Stimulated activated CD8-positive, alpha-beta memory T cell treated with anti-CD3 and anti-CD28 coated beads, Interleukin-7, amount 100 ng/mL, for 24 hours (primary cell): Measurements from ENCODE around the gene ASB5.
"Not testable (repeated sequence)": the region's sequence is repeated elsewhere in the genome, so short reads cannot be mapped to it uniquely, and the experiment has no call there.

Source experiments
- DNase-seq: peaks from one replicate; pipeline ENCODE4 v3.0.0-alpha.2; 2020; ENCODE audit warnings: low read depth

The ASB5 gene

DNA sequence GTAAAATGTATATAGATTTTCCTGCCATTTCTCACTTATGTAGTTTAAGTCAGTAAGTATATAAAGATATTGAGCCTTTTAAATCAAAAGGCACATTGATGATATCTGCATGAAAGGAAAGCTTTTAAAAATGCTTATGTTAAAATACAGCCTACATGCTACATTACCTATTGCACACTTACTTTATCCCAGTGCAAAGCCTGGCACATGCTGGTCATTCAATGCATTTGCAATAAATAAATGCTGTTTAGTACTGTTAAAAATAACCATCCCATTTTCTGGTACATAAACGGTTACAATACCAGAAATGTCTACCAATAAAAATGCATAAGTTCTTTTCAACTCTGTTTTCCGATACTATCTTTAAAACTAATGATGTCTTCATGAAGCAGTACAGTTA, 51.5 kb downstream of the ASB5 start:
- DNase-seq, result no peak

DNA sequence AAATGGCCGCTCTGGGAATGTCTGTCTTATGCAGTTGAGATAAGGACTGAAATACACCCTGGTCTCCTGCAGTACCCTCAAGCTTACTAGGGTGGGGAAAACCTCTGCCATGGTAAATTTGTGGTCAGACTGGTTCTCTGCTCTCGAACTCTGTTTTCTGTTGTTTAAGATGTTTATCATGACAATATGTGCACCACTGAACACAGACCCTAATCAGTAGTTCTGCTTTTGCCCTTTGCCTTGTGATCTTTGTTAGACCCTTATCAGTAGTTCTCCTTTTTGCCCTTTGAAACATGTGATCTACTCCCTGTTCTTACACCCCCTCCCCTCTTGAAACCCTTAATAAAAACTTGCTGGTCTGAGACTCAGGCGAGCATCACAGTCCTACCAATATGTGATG, 56.7 kb downstream of the ASB5 start:
- not testable (repeated sequence) for DNase-seq

GRCh38 chr4:176210579-176211296, 58.3 kb downstream of the ASB5 start:
- DNase-seq, result no peak

- DNase-seq, result no peak
Observed at GRCh38 chr4:176210101-176210500, 58.9 kb downstream of the ASB5 start.

DNA sequence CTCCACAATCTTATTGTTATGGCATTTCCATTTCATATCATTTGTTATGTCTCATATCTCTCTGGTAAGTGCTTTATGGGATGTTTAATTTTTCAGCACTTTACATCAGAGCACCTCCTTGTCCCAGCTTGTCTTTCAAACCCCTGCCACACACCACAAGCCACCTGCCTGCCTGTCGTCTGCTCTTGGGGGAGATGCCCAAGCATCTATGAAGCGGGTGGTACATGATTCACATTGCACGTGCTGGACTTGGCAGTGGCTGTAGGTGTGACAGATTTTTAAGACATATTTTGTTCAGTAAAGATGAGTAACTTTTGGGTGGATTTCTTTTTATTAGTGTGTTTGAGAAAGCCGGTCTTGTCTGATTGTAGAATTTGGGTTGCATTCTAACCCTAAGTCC, 59.5 kb downstream of the ASB5 start:
- no peak for DNase-seq

DNA sequence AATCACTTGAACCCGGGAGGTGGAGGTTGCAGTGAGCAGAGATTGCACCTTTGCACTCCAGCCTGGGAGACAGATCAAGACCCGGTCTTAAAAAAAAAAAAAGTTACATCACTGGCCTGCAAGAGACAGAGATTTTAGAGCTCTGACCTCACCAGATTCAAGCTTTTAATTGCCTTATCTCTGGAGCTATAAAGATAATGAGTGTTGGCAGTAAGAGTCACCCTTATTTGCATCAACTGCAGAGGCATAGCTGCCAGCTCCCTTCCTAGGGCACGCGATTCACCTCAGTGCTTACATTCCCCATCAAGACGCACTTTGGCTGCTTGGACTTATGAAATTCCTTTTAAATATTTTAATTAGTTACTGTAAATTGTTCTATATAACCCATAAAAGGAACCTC, 61.2 kb downstream of the ASB5 start:
- DNase-seq, result no peak

GRCh38 chr4:176205299-176205698, 63.7 kb downstream of the ASB5 start:
- DNase-seq, result no peak

- DNase-seq, result no peak
Observed at GRCh38 chr4:176198316-176198903, 70.6 kb downstream of the ASB5 start.

- peak; percentile 88 for DNase-seq
Observed at GRCh38 chr4:176195184-176195978, 73.6 kb downstream of the ASB5 start, which contains the start of gene SPATA4. TSS of gene SPATA4 (minus strand) at chr4:176195585. CDS start at chr4:176195562, 23 bp downstream.

GRCh38 chr4:176193938-176194337, 75.1 kb downstream of the ASB5 start:
- DNase-seq, result no peak

DNA sequence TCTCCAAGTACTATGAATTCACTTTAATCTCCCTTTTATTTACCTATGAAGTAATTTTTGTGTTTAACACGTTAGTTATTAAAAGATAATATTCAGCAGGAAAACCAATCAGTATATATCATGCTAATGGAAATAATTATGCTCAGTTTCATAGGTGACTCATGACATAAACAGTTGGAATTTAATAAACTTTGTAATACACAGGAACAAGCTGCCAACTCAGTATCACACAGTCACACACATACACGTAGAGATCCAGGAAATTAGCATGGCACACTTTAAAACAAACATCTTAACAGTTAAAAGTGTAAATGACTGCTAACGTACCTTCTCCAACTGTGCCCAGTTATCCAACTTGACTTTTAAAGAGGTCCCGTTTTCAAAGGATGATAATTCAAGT, 75.9 kb downstream of the ASB5 start:
- DNase-seq, result no peak

DNA sequence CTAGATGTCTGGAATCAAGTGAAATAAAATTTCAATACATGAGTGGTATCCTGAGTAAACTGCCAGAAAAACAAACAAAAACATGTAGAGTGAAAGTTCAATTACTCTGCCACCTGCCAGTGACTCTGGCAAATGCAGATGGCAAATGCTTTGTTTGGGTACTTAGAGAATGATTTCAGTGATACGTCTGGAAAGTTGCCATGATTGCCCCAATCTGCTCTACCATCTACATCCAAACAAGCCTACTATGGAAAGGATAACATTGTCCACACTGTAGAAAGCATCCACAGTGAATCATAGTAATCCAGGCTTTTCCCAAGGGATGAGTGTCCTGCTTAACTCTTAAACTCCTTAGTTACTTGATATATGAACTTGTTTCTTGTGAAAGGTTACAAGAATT, 77.0 kb downstream of the ASB5 start:
- DNase-seq, result no peak

DNA sequence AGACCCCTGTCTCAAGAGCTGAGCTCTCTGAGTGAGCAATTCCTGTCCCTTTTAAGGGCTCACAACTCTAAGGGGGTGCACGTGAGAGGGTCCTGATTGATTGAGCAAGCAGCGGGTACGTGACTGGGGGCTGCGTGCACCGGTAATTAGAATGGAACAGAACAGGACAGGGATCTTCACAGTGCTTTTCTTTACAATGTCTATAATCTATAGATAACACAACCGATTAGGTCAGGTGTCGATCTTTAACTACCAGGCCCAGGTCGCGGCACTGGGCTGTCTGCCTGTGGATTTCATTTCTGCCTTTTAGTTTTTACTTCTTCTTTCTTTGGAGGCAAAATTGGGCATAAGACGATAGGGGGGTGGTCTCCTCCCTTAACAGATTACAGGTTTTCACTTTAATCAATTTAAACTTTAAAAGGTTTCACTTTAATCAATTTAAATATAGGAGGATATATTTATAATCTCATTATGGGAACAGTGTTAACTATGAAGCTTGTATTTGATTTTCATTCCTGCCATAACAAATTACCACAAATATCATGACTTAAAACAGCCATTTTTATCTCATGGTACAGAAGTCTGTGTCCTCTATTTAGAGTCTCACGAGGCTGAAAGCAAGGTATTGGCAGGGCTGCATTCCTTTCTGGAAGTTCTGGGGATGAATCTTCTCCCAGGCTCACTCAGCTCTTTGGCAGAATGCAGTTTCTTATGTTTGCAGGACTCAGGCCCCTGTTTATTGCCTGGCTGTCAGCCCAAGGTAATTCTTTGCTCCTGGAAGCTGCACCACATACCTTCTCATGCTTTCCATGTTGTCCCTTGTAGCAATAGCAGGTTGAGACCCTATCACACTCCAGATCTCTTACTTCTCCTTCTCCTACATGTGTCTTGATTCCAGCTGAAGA, 78.9 kb downstream of the ASB5 start:
- DNase-seq, result no peak

DNA sequence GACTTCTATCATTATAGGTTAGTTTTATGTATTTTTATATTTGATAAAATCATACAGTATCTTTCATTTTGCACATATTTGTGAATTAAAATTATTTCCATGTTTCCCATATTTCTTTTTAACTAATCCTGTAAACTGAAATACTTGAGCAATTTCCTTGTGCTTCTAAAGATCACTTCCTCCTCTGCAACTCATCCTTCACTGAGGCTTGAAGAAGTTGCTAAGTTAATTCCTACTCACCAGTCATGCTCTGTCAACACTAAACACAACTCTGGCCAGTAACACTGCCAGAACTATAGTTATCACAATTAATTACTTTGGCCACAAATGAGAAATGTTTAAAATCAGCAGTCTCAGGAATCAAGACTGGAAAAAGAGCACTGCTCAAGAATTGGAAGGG, 80.4 kb downstream of the ASB5 start:
- DNase-seq, result no peak

DNA sequence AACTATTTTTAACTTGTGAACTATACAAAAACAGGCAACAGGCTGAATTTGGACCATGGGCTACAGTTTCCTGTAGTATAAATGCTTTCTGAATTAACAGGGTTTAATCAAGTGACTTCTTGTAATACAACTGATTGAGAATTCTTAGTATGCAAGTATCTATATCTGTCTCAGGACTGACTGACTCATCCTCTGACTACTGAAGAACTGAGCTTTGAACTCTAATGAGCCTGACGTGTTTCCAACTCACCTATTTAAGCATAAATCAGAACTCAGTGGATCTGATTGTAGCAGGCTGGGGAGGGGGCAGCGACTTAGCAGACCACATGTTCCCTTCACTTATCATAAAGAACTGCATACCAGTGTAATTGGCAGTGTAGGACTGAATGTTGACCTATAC, 81.4 kb downstream of the ASB5 start:
- DNase-seq, result no peak

GRCh38 chr4:176186671-176187395, 82.2 kb downstream of the ASB5 start:
- DNase-seq, result no peak

- DNase-seq, result no peak
Observed at GRCh38 chr4:176186067-176186466, 83.0 kb downstream of the ASB5 start.

DNA sequence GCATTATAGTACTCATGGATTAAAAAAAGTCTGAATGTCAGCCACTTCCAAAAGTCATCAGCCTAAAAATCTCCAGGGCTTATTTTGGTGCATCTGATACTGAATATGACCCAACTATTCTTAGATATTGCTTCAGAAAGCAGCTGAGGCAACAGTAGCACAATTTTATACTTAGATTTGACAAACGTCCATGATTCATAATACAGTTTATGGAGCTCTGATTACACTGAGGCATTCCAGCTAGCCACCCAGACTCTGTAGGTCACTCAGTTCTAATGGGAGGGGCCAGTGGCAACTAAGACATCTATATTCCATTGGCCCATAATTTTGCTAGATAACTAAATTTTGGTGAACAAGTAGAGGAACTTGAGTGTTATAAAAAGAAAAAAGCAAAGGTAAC, 84.0 kb downstream of the ASB5 start:
- no peak for DNase-seq
